Activated CD4-positive, CD25-positive, alpha-beta regulatory T cell (primary cell): ENCODE results near the gene CCDC149.
"Not testable (repeated sequence)": the region's sequence is repeated elsewhere in the genome, so short reads cannot be mapped to it uniquely, and the experiment has no call there.

ENCODE experiments used
- DNase-seq, 4 experiments: peaks; one replicate each; lab custom pipeline; 2025; lab: John Stamatoyannopoulos, UW

Gene CCDC149

DNA sequence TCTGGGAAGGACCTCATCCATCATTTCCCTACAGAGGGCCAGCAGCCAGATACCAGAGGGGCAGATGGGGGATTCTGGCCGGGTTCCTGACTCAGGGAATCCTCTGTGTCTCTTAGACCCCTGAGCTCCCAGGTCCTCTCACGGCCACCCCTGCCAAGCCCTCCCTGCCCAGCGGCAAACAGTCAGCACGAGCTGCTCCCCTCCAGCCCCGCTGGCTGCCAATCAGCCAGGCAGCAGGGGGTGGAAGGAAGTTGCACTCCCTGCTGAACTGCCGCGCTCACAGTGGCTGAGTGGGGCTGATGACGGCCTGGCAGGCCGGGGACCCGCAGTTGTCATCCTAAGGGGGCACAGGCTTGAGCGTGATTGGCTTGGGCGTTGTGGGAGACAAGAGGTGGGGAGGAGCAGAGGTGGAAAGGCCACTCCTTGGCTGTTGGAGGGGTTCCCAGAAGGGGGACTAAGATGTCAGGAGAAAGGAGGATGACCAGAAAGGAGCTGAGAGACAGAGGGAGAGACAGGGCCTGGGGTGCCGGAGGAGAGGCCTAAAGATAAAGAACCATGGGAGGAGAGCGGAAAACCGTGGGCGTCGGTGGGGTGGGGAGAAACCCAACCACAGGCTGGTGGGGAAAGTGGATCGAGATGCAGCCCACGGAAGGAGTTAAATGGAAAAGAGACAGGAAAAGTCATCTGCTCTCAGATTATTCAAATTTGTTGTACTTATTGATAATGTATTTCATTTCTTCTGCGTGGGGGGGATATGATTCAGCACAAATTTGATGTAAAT lies 4.4 kb upstream of the CCDC149 start:
- no peak for DNase-seq

DNA sequence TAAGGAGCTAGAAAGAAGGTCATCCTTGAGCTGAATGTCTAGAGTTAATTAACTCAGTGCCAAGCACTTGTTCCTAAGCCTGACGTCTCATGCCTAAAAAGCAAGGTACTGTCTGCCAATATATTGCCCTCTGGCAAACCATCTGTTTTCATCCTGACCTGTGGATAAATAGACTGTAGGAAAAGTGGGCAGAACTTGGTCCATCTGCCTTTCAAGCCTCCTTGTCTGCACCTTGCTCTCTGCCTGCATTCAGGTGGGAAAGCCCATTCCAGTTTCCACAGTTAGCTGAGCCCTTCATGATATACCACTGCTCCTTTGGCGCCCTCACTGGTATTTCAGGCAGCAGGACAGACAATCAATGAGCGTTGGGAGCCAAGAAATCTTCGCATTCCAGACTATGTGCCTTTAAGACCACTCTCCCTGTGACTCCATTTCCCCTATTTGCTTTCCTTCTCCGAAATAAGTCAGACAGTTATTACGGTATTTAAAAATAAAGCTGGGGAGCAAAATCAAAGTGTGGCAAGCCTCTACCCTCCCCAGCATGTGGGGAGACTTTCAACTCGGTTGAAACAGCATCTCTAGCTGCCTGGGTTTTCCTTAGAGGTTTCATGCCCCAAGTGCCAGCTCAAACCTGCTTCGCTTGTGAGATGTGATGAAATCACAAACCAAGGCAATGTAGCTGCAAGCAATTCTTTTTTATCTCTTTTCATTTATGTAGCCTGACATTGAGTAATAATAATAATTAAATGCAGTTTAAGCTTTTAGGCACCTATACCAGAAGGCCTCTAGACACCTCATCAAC lies 2.5 kb upstream of the CCDC149 start:
- DNase-seq: no peak

DNA sequence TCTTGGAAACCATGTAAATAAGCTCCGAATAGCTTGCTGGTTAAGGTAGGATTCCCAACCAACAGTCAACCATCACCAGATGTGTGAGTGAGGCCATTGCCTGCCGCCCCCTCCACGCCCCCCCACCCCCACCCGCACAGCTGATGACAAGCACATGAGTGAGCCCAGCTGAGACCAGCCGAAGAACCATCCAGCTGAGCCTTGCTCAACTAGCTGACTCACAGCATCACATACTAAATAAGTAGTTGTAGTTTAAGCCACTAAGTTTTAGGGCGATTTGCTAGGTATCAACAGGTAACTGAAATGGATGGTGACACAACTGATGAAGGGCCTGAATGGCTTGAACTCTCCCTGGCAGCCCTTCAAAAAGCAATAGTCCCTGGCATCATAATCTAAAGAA lies 1.6 kb upstream of the CCDC149 start:
- no peak for DNase-seq

DNA sequence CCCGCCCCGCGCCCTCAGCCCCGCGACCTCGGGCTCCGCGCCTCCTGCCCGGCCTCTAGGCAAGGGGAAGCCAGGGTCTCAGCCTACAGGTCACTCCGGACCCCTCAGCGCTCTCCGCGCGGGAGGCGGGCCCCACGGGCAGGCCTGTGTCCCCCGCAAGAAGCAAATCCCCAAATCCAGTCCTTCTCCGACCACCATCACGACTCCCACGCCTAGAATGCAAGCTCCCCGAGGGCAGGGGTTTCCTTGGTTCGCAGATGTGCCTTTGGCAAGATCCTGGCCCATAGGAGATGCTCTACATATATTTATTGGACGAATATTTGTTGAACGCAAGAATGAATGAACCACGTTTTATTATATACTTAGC lies 260 bp upstream of the CCDC149 start:
- DNase-seq: no peak

DNA sequence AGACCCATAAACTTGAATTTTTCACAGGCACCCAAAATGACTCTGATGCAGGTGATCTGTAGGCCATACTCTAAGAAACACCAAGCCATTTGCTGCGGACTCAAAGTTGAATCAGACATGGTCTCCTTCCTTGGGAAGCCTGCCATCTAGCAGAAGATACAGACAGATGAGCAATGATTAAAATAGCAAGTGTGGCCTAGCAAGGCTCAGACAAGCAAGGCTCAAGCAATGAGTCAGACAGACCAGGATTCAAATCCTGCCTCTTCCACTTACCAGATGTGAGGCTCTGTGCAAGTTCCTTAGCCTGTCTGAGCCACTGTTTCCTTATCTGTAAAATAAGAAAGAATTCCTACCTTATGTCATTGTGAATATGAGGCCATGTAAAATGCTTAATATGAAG lies 2.3 kb downstream of the CCDC149 start:
- DNase-seq: no peak

DNA sequence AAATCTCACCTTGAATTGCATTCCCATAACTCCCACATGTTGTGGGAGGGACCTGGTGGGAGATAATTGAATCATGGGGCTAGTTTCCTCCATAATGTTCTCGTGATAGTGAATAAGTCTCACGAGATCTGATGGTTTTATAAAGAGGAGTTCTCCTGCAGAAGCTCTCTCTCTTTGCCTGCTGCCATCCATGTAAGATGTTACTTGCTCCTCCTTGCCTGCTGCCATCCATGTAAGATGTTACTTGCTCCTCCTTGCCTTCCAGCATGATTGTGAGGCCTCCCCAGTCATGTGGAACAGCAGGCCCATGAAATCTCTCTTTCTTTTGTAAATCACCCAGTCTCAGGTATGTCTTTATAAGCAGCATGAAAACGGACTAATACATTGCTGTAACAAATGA lies 3.2 kb downstream of the CCDC149 start:
- not testable (repeated sequence) for DNase-seq

DNA sequence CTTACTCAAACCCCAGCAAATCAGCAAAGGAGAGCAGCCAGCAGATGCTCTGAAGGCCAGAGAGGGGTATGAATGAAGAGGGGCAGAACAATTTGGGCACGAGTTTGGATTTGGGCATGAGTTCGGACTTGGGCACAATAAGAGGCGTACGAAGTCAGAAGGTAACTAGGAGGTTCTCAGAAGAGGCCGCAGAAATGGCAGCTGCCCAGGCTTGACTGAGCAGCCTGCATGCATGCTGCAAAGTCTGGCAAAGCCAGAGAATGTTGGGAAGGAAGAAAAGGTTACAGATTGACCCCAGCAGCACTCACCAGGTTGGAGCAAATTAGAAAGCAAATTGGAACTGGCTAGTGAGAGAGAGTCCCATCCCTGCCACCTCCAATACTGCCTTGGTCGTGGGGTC lies 15.2 kb downstream of the CCDC149 start:
- DNase-seq: no peak

DNA sequence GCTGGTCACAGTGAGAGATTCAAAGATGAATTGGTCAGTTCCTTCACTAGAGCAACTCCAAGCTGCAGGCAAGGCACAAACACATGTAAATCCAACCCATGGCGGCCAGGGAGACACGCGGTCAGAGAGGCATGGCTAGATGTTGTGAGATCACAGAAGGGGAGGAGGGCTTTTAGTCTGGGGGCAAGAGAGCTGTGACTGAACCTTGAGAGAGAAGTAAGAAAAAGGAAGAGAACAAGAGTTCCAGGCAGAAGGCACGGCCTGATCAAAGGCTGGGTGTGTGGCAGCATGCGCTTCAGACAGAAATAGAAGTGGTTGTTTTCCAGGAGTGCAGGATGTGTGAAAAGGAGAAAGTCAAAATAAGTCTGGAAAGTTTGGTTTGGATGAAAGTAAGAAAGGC lies 15.9 kb downstream of the CCDC149 start:
- no peak for DNase-seq

DNA sequence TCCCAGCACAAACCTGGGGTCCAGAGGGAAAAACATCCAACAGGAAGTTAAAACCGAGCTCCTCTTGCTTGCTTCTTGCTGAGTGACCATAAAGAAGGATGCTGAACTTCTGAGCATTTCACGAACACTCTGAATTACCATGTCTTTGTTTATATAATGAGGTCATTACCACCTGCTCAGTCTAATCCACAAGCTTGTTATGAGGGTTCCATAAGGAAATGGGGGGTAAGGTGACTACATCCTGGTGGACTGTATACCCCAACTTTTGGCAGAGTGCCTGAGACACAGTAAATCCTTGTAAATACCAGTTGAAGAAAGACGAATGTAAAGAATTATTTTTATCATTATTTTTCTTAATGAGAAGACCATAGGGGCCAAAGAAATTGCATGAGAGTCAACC lies 16.8 kb downstream of the CCDC149 start:
- DNase-seq: no peak

DNA sequence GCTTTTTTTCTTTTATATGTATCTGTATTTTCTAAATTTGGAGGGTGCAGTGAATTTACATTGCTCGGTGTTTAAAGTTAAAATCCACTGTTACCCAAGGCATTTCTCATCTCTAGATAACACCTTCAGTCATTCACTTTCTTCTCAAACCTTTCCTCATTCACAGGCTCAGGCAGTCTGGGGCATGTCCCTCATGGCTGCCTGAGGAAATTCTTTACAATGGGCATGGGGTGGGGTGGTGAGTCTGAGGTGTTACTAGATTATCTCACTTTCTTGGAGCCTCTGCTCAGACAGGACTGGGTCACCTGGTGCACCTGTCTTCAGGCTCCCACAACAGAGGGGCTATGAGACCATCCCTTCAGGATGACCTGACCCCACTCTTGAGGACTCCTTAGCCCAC lies 17.4 kb downstream of the CCDC149 start:
- no peak for DNase-seq

DNA sequence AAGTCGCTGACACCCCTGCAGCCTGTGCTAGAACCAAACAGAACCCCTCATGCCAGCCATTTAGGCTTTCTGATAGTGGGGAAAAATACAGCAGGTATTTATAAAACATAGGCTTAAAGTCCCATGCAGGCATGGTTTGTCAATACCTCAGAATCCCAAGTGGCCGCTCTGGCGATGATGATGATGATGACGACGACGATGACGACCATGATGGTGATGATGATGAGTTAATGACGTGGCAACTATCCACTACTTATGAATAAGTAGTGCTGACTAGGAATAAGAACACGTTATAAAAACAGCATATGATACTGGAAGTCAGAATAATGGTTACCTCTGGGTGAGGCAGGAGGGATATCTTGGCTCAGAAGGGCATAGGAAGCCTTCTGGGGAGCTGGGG lies 18.0 kb downstream of the CCDC149 start:
- no peak for DNase-seq

DNA sequence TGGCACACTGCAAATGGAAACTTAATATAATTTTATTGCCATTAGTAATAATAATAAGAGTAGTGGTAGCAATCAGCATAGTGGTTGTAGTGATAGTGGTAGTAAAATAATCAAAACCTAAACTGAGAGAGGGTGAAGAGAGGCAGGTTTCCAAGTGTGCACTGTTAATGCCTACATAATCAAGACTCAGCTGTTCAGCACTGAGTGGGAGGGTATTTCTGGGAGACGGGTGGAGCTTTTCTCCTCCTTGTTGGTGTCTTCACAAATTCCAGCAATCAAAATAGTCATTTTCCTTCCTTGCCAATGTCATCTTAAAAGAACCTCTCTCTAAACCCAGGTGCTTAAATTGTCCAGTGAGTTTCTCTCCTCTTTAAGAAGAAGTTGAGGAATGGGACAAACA lies 18.6 kb downstream of the CCDC149 start:
- DNase-seq: no peak

DNA sequence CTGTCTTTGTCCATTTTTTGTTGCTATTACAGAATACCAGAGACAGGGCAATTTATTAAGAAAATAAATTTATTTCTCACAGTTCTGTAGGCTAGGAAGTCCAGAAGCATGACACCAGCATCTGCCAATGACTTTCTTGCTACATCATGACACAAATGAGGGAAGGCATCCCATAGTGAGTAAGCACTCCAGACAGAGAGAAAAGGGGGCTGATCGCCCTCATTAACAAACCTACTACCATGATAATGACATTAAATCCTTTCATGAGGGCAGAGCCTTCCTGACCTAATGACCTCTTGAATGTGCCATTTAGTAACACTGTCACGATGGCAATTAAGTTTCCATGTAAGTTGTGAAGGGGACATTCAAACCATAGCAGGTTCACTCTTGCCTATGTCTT lies 20.1 kb downstream of the CCDC149 start:
- no peak for DNase-seq

DNA sequence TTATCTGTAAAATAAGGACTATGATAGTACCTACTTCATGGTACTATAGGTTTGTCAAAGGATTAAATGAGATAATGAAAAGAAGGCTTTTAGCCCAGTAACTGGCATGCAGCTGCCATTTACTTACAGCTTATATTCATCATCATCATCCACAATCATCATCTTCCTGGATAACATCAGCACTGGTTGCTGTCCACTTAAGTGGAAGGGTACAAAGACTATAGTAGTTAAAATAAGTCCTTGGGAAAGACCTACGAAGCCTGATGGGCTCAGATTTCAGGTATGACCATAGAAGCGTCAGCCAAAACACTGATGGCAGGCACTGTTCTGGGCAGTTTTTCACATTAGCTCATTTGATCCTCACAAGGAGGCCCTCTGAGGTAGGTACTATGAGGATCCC lies 20.6 kb downstream of the CCDC149 start:
- DNase-seq: no peak

DNA sequence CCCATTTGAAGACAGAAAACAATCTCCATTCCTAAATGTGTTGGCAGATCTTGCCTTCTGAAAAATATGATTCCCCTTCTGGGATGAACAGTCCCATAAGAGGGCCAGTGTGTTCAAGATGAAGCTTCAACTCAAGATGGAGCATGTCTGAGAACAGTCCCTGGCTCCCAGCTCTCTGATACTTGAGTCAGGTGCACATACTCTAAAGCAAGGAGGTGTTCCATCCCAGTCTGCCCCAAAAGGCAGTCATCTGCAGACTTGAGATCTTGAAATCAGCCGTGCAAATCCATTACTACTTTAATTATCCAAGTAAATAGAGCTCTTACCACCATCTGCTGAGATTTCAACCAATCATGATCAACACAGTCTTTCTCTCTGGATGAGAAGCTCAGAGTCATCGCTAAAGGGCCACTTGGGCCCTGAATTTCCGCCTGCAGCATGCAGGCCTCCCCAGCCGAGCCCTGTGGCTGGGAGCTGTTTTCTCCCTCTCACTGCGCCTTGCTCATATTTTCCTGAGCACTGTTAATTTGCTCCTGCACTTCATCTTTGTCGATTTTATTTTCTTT lies 22.2 kb downstream of the CCDC149 start:
- no peak for DNase-seq

DNA sequence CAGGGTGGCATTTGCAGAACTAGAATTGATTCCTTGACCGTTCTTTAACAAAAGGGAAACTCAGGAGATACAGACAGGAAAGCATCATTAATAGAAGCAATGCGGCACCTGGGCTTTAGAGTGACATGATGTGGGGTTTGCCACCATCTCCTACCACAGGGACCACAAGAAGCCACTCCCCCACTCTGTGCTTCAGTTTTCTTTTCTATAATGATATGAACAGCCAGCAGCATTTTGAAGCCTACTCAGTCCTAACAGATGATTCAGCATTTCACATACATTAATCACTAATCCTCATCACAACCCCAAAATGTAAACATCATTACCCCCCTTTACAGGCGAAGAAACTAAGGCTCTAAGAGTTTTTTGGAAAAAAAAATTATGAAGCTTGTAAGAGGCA lies 22.9 kb downstream of the CCDC149 start:
- no peak for DNase-seq

DNA sequence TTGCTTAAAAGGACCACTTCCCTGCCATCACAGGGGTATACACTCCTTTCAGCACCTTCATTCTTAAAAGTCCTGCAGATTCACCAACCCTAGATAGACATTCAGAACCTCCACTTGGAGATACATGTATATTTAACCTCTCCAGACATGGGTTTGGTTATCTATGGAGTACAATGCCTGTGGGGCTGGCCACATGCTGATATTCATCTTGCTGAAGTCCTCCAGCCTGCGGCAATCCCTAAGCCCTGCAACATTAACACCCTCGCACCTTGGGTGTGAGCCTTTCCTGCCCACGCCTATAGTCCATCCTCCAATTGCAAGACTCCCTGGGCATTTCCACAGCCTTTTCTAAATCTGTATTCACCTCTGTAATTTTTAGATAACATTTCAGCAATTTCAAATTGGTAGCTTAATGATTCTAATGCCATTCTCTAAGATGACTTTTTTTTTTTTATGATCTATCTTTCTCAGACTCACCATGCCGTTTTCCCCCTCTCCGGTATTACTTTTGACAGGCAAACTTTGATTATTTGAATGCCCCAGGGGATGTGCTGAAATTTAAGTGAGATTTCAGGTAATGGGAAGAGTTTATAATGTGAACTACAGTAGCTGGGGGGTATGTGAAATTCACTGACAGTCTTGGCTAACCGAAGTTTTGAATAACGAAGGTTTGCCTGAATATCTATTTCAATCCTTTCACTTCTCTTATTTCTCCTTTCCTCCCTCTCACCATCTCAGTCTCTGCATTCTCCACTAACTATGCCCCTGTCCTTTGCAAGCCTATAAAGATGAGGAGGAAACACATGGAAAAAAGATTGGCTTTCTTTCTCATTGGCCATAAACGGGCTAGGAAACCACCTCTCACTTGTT lies 24.1 kb downstream of the CCDC149 start:
- DNase-seq: no peak

DNA sequence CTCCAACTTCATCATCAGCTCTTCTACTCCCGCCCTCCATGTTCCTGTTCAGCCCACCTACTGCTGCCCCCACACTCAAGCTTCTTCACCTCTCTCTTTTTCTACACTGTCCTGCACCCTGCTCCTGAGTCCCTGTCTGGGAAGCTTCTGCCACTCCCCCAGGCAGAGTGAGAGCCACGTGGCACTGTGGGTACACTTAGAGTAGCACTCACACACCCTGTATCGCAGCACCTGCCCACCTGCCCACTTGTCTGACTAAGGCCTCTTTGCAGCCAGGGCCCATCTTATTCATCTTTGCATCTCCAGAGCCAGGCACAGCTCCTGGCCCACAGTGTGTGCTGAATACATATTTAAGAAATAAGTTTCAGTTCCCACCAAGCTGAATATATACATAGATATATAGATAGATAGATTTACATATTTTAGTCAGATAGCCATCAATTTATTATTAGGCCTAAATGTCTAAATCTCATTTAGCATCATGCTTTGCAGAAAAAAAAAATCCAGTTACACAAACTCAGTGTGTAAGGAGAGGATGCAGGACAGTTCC lies 24.9 kb downstream of the CCDC149 start:
- DNase-seq: no peak

DNA sequence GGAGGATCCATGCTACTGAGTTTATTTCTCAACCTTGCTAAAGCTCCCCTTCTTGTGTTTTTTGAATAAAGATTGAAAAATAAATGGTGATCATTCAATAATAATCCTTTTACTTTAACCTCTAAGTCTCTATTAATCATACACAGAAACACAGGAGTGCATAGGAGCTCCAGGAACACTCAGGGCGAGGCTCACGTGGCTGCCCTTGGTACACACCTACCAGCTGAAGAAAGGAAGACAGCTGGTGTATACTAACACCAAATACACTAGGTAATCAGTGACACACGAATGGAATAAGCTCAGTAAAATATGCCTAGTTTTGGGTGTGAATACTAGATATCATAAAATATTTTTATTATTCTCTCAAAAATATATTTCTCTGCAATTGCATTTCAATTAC lies 26.2 kb downstream of the CCDC149 start:
- no peak for DNase-seq

DNA sequence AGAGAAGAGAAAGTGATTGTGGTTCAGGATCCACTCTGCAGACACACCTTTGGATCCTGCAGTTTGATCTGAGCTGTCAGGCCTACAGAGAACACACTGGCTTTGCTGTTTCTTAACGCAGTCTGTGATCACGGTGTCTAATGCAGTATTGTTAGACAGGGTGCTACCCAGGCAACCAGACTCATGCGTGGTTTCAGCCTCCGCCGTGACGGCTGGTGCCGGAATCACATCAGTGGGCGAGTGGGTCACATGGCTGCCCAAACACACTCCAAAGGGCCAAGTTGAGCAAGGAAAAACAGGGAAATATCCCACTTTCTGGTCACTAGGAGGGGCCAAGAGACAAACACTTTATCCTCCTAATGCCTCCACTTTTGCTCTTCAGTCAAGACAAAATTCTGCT lies 27.5 kb downstream of the CCDC149 start:
- DNase-seq: no peak

DNA sequence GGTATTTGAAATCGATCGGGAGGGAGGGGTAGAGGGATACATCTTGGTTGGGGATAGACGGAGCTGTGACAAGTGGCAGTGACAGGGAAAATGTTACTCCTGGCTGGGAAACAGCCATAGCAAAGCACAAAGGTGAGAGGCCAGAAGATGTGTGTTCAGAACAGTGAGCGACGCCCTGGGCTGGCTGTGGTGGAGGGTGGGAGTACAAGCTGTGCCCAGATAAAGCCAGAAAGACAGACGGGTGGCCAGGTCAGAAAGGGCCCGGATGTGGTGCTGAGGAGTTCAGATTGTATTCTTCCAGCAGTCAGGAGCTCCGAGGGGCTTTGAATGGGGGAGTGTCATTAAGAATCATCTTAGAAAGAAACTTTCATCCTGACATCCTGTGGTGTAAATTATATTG lies 27.9 kb downstream of the CCDC149 start:
- DNase-seq: no peak
